ENCODE results near the gene PAQR3. TPM values are rescaled to one million over a fixed set of nuclear protein-coding genes. Genes with fewer than 3 reads are reported as not detected.
A peak's percentile ranks its signal among the peaks of the same experiment; 100 is the strongest.

Gene PAQR3
- total and polyA plus RNA-seq, 9 of the 15 experiments (the other 6 are each of a cell fraction or from before 2014, with no cell fraction given): 10.7 to 77.1 (median 31.6) TPM

- TF ChIP-seq ZNF23 (CRISPR knock-in tag; IDR thresholded peaks at IDR 0.05) (no peak), ZNF507 (tag; conservative IDR thresholded peaks at IDR 0.05) (0 out of 2 replicates have a peak, but pooled peaks have one; percentile 22)
- ATAC-seq (peak; percentile 45; the same call in 1 of the 3 replicates), FAIRE-seq (no peak), DNase-seq (ENCODE audit: extremely low read depth in 1 of 4, low spot score in 3 of 4) (no peak)
- H3K4me2 ChIP-seq (ENCODE audit: insufficient read depth, low read length): no peak overlapping the region
- H3K9ac ChIP-seq (ENCODE audit: insufficient read depth in 1 of 2, low read depth in 2 of 2, low read length in 2 of 2): no peak overlapping the region
- H3K4me1 ChIP-seq (replicated peaks in 1 of 2; ENCODE audit: control insufficient read depth in 2 of 2, insufficient read depth in 2 of 2, low read length in 2 of 2): no peaks in the 10 kb centered on the region
- H3K79me2 ChIP-seq (ENCODE audit: control insufficient read depth, insufficient read depth, low read length): peaks cover 8% of the 10 kb centered on the region; the same call in 2 of the 3 replicates
- no peak overlapping the region for H3K4me3 ChIP-seq
- no peak overlapping the region for H3K27ac ChIP-seq (ENCODE audit: extremely low read depth, low read depth, low read length)
- intact Hi-C loops (cut with micrococcal nuclease) (no loop called here), in situ Hi-C loops (cut with MboI) (no loop called here)
- BruUV-seq (replicated peaks): no TSS peak
- H3K9me1 ChIP-seq (ENCODE audit: control insufficient read depth, insufficient read depth, low read length): no peaks in the 10 kb centered on the region
- ChIA-PET CTCF (ENCODE audit: low intra/inter-chr PET ratio) (no interaction called here), POLR2A (no interaction called here)
- no peaks in the 10 kb centered on the region for H4K20me1 ChIP-seq (replicated peaks; ENCODE audit: control insufficient read depth, insufficient read depth, low read length)
- no peaks in the 10 kb centered on the region for H3K9me3 ChIP-seq (replicated peaks; ENCODE audit: control insufficient read depth, insufficient read depth, low read depth, low read length)
- H2AFZ ChIP-seq (ENCODE audit: low read depth, low read length): no peak overlapping the region
- no peaks in the 10 kb centered on the region for H3K27me3 ChIP-seq (ENCODE audit: control insufficient read depth in 2 of 2, insufficient read depth in 2 of 2, low read length in 2 of 2)
- peaks cover 93% of the 10 kb centered on the region for H3K36me3 ChIP-seq (ENCODE audit: control insufficient read depth, insufficient read depth, low read length)
Observed at GRCh38 chr4:78885598-78885997, 53.6 kb downstream of the PAQR3 start.

GRCh38 chr4:78880874-78881492 is 58.3 kb downstream of the PAQR3 start:
- CTCF ChIA-PET (ENCODE audit: low intra/inter-chr PET ratio): no interaction called here
- DNase-seq (ENCODE audit: extremely low read depth in 1 of 4, low spot score in 3 of 4) (no peak), FAIRE-seq (peak; percentile 40), ATAC-seq (no peak)
- no peaks in the 10 kb centered on the region for H4K20me1 ChIP-seq (replicated peaks; ENCODE audit: control insufficient read depth, insufficient read depth, low read length)
- POLR2A ChIA-PET: no interaction called here
- in situ Hi-C loops (cut with MboI): no loop called here
- intact Hi-C loops (cut with micrococcal nuclease): no loop called here
- H3K27me3 ChIP-seq (ENCODE audit: control insufficient read depth in 2 of 2, insufficient read depth in 2 of 2, low read length in 2 of 2): no peaks in the 10 kb centered on the region
- peaks cover 90% of the 10 kb centered on the region for H3K36me3 ChIP-seq (ENCODE audit: control insufficient read depth, insufficient read depth, low read length)
- peaks cover 9% of the 10 kb centered on the region; the same call in 2 of the 3 replicates for H3K79me2 ChIP-seq (ENCODE audit: control insufficient read depth, insufficient read depth, low read length)
- no peak overlapping the region for H2AFZ ChIP-seq (ENCODE audit: low read depth, low read length)
- H3K9me1 ChIP-seq (ENCODE audit: control insufficient read depth, insufficient read depth, low read length): no peaks in the 10 kb centered on the region
- H3K4me3 ChIP-seq: no peak overlapping the region
- H3K27ac ChIP-seq (ENCODE audit: extremely low read depth, low read depth, low read length): no peak overlapping the region
- no peak overlapping the region for H3K4me2 ChIP-seq (ENCODE audit: insufficient read depth, low read length)
- no TSS peak for BruUV-seq (replicated peaks)
- no peaks in the 10 kb centered on the region for H3K4me1 ChIP-seq (replicated peaks in 1 of 2; ENCODE audit: control insufficient read depth in 2 of 2, insufficient read depth in 2 of 2, low read length in 2 of 2)
- H3K9ac ChIP-seq (ENCODE audit: insufficient read depth in 1 of 2, low read depth in 2 of 2, low read length in 2 of 2): no peak overlapping the region
- no peaks in the 10 kb centered on the region for H3K9me3 ChIP-seq (replicated peaks; ENCODE audit: control insufficient read depth, insufficient read depth, low read depth, low read length)
- TF ChIP-seq ATF2 (CRISPR knock-in tag; IDR thresholded peaks at IDR 0.05): no peak
- no peak for TF ChIP-seq PBX2 (CRISPR knock-in tag; IDR thresholded peaks at IDR 0.05; ENCODE audit: low read depth)
- peak; percentile 64 for TF ChIP-seq PBX2 (tag; conservative IDR thresholded peaks at IDR 0.05; ENCODE audit: low read depth)
- peak; percentile 74 for TF ChIP-seq MEIS2 (IDR thresholded peaks at IDR 0.05; ENCODE audit: partially characterized antibody)
- TF ChIP-seq ZNF143 (CRISPR knock-in tag; IDR thresholded peaks at IDR 0.05): no peak
- no peak for TF ChIP-seq THRA (IDR thresholded peaks at IDR 0.05)
- no peak for TF ChIP-seq POLR3A (IDR thresholded peaks at IDR 0.05; ENCODE audit: borderline replicate concordance, extremely low read depth, insufficient read depth, insufficient read length)
- TF ChIP-seq ZKSCAN3 (CRISPR knock-in tag; IDR thresholded peaks at IDR 0.05): no peak
- TF ChIP-seq STAT5A (IDR thresholded peaks at IDR 0.05; ENCODE audit: borderline replicate concordance, low read length): no peak

All from K562 (cell line).